ENCODE data around the gene TEK. TPM values are rescaled to one million over a fixed set of nuclear protein-coding genes. Genes with fewer than 3 reads are reported as not detected.

Gene TEK
- total RNA-seq, 1 donor from 2014 or later, result 0.89 TPM

GRCh38 chr9:27151693-27152404, 42.8 kb downstream of the TEK start:
- no peaks in the 10 kb centered on the region for H3K36me3 Mint-ChIP-seq (ENCODE audit: low read depth)
- DNase-seq (ENCODE audit: low read depth, low spot score), result no peak
- no peak overlapping the region for H3K4me3 Mint-ChIP-seq
- no peak overlapping the region for H3K27ac Mint-ChIP-seq (ENCODE audit: unreplicated experiment)
- H3K27me3 Mint-ChIP-seq (ENCODE audit: low read depth), result no peaks in the 10 kb centered on the region
- no peaks in the 10 kb centered on the region for H3K9me3 Mint-ChIP-seq
- H3K4me1 Mint-ChIP-seq, result no peaks in the 10 kb centered on the region
- TF ChIP-seq CTCF (conservative IDR thresholded peaks at IDR 0.05), result no peak

- H3K4me3 Mint-ChIP-seq, result no peak overlapping the region
- H3K27me3 Mint-ChIP-seq (ENCODE audit: low read depth), result no peaks in the 10 kb centered on the region
- no peak for DNase-seq (ENCODE audit: low read depth, low spot score)
- no peaks in the 10 kb centered on the region for H3K36me3 Mint-ChIP-seq (ENCODE audit: low read depth)
- no peaks in the 10 kb centered on the region for H3K9me3 Mint-ChIP-seq
- no peak overlapping the region for H3K27ac Mint-ChIP-seq (ENCODE audit: unreplicated experiment)
- TF ChIP-seq CTCF (conservative IDR thresholded peaks at IDR 0.05), result no peak
- H3K4me1 Mint-ChIP-seq, result no peaks in the 10 kb centered on the region
Observed at GRCh38 chr9:27152405-27152718, 43.3 kb downstream of the TEK start.

- no peaks in the 10 kb centered on the region for H3K27me3 Mint-ChIP-seq (ENCODE audit: low read depth)
Observed at GRCh38 chr9:27154908-27155307, 45.9 kb downstream of the TEK start.

GRCh38 chr9:27157097-27157496, 48.1 kb downstream of the TEK start:
- Mint-ChIP-seq H3K4me1 (no peaks in the 10 kb centered on the region), H3K27ac (ENCODE audit: unreplicated experiment) (no peak overlapping the region), H3K9me3 (peaks cover 2% of the 10 kb centered on the region), H3K4me3 (no peak overlapping the region), H3K27me3 (ENCODE audit: low read depth) (no peaks in the 10 kb centered on the region), H3K36me3 (ENCODE audit: low read depth) (no peaks in the 10 kb centered on the region)
- no peak for DNase-seq (ENCODE audit: low read depth, low spot score)
- no peak for TF ChIP-seq CTCF (conservative IDR thresholded peaks at IDR 0.05)

More at GRCh38 chr9:27154908-27155307, 45.9 kb downstream of the TEK start:
- Mint-ChIP-seq H3K9me3 (peaks cover 2% of the 10 kb centered on the region), H3K4me3 (no peak overlapping the region), H3K27ac (ENCODE audit: unreplicated experiment) (no peak overlapping the region), H3K4me1 (no peaks in the 10 kb centered on the region), H3K36me3 (ENCODE audit: low read depth) (no peaks in the 10 kb centered on the region)
- no peak for TF ChIP-seq CTCF (conservative IDR thresholded peaks at IDR 0.05)
- DNase-seq (ENCODE audit: low read depth, low spot score), result no peak

- H3K4me1 Mint-ChIP-seq, result no peaks in the 10 kb centered on the region
- H3K27me3 Mint-ChIP-seq (ENCODE audit: low read depth), result no peaks in the 10 kb centered on the region
- DNase-seq (ENCODE audit: low read depth, low spot score), result no peak
- no peak overlapping the region for H3K4me3 Mint-ChIP-seq
- peaks cover 2% of the 10 kb centered on the region for H3K9me3 Mint-ChIP-seq
- no peak for TF ChIP-seq CTCF (conservative IDR thresholded peaks at IDR 0.05)
- H3K36me3 Mint-ChIP-seq (ENCODE audit: low read depth), result no peaks in the 10 kb centered on the region
- no peak overlapping the region for H3K27ac Mint-ChIP-seq (ENCODE audit: unreplicated experiment)
Observed at GRCh38 chr9:27157736-27158135, 48.7 kb downstream of the TEK start.
